SK-N-DZ (cell line): ENCODE results near the gene GLDC.

Experiments
- DNase-seq: peaks from one replicate; pipeline ENCODE4 v3.0.0-alpha.2; 2015; ENCODE audit warnings: low spot score

GLDC gene

DNA sequence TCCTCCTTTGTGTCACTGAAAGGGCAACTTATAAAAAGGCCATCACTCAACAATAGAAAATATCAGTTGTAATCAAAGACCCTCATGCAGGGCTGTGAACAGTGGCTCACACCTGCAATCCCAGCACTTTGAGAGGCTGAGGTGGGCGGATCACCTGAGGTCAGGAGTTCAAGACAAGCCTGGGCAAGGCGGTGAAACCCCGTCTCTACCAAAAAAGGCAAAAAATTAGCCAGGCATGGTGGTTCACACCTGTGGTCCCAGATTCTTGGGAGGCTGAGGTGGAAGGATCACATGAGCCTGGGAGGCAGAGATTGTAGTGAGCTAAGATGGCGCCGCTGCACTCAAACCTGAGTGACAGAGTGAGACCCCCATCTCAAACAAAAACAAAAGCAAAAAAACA lies 24.7 kb downstream of the GLDC start:
- no peak for DNase-seq

DNA sequence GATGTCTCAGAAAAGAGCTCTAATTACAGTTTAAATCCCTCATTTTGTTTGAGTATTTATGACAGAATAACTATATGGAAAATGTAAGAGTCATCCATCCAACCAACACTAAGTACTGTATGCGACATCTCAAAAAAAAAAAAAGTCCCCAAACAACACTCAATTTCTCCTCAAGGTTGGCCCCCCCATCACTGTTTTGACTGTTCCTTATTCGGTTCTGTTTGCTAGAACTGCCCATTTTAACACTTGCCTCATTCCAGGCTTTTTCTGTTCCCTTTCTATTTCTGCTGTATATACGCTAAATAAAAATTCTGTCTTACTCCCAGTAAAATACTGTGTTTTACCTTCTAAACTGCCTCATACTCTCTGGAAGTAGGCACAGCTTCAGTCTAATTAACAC lies 25.2 kb downstream of the GLDC start:
- no peak for DNase-seq

DNA sequence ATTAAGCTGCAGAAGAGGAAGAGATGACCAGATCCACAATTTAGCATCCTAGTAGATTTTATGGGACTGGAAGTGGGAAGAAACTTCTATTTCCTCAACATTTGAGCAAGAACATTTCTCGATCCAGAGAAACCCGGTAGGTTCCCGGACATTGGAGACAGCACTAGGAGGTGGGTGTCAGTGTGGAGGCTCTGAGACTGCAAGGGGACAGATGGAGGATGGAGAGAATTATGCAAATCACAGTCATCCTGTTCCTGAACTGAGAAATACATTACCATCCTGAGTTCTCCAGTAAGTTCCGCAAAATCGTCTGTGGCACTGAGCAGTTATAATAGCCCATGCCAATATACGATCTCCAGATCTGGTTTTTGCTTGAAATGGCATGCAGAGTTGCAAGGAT lies 25.6 kb downstream of the GLDC start:
- no peak for DNase-seq

DNA sequence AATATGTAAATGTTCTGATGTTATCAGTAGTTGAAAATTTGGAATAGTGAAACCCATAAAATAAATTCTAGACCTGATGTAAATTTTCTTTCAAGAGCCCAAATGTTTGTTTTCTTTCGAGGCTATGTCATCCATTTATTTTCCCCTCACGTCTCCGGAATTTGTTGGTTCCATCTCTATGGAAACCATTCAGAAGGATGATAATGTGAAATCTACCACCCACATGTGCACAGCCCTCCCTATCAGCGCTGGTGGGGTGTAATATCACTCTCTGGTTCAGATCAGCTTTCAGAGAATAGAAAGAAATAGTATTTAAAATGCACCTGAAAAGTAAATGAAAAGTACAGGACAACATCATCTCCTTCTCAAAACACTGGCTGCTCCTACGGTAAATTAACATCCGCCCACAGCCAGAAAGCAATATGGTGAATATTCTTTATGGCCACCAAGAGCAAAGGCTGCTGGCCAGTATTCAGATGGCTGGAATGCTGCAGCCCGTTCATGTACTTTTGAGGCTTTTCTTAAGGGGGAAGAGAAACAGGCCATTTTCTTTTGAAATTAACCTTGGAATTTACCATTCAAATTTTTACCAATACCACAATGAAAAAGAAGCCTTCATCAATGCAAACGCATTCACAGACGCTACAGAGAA lies 28.5 kb downstream of the GLDC start:
- DNase-seq, result no peak

DNA sequence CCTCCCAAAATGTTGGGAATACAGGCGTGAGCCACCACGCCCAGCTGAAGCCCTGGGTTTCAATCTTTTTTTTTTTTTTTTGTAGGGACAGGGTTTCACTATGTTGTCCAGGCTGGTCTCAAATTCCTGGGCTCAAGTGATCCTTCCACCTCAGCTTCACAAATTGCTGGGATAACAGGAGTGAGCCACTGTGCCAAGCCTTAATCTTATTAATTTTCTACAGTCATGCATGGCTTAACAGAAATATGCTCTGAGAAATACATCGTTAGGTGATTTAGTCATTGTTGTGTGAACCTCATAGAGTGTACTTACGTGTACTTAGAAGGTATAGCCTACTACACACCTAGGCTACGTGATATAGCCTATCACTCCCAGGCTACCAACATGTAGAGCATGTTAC lies 31.0 kb downstream of the GLDC start:
- no peak for DNase-seq

DNA sequence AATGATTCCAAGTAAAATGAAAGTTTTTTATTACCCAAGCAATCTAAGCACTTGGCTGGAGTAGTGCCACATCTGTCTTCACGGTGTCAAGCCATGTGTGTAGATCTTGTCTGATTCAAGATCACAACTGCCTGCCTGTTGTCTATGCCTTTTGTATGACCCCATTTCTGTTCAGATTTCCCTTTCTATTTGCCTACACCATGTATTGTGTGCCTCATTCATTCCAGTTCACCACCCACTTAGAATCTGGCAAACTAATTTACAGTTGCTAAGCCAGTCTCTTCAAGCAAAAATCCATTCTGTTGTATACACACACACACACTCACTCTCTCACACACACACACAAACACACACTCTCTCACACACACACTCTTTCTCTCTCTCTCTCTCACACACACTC lies 33.7 kb downstream of the GLDC start:
- DNase-seq, result no peak

DNA sequence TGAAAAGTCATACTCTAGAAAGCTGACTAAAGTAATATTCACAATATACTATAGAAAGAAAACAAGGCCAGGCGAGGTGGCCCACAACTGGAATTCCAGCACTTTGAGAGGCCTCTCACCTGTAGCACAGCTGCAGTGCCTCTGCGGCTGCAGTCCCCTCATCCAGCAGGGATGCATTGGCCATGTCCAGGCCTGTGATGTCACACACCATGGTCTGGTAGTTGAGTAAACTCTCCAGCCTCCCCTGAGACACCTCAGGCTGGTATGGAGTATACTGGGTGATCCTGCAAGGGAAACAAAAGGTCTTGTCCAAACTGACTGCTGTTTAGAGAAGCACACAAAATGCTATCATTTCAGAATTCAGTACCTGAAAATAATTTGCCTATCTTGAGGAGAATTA lies 35.5 kb downstream of the GLDC start:
- no peak for DNase-seq

DNA sequence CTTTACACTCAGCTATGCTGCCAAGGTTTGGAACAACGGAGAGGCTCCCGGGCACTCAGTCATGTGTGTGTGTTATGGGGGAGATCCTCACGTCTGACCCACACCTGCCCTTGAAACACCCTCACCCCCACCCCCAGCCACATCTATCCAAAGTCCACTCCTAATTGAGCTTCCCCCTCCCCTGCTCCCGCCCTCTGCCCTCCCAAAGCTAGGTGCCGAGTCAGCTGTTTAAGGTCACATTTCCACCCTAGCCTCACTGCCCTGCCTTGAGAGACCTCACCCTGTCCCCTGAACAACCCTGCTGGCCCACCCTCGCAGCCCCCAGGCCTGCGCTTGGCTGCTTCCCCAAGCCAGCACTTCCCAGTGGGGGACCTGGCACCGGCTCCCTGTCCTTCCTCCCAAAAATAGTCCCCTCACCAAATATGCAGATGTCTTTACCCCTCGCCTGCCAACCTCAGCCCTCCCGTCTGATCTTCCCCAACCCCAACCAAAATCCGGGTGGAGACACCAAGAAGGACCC lies 36.0 kb downstream of the GLDC start:
- DNase-seq, result no peak

DNA sequence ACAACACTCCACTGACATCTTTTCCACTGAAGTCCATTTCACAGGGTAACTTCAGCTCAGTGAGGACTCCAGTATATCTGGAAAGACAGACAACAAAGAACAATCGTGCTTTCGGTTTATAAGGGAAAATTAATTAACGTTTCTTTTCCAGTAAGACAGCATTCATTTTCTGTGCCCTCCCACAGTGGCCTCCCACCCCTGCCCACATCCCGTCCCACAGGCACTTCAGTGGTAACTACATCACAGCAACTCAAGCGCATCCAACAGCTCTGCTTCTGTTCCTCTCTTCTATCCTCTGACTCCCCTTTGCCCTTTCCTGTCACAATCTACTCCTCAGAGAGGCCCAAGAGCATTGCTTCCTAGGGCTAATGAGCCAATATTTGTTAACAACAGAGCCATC lies 40.3 kb downstream of the GLDC start:
- DNase-seq, result no peak

DNA sequence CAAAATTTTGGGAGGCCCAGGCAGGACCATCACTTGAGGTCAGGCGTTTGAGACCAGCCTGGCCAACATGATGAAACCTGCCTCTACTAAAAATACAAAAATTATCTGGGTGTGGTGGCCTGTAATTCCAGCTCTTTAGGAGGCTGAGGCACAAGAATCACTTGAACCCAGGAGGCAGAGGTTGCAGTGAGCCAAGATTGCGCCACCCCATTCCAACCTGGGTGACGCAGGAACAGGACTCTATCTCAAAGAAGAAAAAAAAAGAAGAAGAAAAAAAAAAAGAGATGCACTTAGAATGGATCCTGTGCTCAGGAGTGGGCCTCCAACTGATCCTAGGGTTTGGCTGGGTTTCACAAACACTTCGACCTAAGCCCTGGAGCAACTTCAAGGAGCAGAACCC lies 45.1 kb downstream of the GLDC start:
- no peak for DNase-seq

DNA sequence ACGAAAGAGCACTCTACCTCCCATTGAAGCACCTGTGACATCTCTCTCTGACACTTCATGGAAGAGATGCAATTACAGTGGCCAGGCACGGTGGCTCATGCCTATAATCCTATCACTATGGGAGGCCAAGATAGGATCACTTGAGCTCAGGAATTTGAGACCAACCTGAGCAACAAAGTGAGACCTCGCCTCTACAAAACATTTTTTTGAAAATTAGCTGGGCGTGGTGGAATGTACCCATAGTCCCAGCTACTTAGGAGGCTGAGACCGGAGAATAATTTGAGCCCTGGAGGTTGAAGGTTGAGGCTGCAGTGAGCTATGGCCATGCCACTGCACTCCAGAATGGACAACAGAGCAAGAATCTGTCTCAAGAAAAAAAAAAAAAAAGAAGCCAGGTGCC lies 45.5 kb downstream of the GLDC start:
- DNase-seq, result no peak

DNA sequence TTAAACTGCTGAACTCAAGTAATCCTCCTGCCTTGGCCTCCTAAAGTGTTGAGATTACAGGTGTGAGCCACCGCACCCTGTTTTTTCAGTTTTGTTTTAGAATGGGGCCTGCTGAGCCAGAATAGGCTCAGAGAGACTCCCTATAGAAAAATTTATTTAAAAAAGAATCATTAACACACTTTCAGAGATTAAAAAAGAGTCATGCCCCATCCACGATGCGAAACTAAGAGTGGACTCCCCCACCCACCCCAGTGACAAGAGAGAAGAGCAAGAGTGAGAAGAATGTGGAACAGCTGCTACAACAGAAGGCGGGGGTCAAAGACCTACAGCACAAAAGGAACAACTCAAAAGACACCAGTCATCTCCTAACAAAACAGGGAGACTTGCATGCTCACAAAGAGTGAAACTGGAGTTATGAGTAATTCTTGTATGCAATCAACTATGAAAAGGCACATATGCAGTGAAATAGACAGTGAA lies 47.2 kb downstream of the GLDC start:
- no peak for DNase-seq

DNA sequence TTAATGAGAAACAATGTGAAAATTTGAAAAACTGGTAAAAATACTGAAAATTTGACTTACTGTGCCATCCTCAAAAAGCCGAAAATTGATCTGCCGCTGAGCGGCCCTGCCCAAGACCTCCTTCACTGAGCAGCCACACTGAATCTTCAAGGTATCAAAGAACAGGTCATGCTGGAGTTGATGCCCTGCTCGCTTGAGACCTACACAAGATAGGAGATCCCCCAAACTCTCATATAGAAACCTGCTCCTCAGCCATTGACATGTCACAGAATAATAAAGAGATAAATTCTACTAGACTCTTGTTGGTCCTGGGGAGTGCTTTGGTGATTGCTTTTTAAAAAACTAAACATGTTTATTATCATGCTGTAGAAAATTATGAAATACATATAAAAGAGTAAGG lies 52.7 kb downstream of the GLDC start:
- no peak for DNase-seq

DNA sequence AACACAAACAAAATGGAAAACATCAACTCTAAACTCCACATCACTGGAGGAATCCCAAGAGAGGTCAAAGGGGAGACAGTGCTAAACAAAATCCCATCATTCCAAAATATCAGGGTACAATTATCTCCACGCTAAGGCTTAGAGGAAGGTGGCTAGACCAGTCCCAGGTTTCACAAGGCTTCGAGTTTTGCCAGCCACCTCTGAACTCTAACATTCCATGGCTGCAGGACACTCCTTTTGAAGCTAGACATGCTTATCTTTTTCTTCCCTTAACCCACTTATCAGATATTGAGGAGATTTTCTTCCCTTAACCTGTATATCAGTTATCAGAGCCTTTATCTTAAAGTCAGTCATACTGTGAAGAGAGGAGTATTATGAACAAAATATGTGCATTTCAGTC lies 53.3 kb downstream of the GLDC start:
- DNase-seq, result no peak

DNA sequence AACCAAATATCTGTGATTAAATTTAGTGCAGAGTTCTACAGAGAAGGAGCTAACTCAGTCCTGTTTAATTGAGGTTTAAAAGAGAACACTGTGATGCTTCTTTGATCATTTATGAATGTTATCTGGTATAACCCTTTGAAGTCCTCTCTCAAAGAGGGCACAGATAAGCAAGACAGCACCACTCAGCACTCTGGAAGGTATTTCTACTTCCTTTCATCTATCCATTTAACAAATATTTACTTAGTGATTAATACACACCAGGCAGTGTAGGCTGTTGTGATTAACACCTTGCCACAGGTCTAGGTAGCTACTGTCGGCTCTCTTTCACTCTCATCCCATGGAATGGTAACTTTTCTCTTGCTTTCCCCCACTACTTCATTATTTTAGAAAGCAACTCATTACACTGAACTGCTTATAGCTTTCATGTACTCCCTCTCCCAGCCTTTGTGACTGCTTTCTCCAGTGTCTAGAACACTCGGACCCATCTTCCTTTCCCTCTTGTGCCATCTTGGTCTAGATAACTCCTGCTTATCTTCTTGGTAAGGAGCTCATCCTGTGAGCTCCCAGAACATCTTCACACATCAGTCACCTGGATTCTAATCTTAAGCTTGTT lies 54.7 kb downstream of the GLDC start:
- no peak for DNase-seq

DNA sequence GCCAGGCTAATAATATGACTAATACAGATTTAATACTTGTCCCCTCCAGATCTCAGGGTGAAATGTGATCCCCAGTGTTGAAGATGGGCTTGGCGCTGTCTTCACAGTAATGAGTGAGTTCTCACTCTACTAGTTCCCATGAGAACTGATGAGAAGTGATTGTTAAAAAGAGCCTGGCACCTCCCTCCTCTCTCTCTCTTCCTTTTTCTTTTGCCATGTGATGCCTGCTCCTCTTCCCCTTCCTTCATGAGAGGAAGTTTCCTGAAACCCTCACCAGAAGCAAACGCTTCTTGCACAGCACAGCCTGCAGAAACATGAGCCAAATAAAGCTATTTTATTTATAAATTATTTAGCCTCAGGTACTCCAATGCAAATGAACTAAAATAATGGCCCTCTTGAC lies 55.2 kb downstream of the GLDC start:
- no peak for DNase-seq

DNA sequence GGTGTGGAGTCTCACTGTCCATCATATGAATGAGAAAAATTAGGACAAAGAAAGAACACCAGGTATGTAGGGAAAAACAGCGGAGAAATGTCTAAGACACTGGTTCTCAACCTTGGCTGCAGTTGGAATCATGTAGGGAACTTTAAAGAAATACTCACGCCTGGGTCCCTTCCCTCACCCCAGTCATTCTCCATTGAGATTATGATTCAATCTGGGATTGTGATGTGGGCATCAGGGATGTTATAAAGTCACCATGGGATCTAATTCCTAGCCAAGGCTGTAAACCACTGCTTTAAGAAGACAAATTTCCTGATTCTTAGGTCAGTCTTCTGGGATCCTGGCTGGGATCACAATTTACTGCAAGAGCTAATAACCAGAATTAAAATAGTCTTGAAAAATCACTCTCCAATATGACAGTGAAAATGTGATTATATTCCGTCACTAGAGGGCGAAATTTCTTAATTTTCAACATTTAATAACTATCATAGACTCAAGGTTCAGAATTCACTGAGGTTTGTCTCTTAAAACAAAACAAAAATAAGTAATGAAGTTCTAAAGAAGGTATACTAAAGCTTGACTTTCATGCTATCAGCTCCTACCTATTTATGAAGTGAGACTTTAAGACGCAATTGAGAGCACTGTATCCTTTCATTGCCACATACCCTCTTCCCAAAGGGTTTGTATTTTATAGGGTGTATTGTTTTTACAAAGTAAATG lies 60.5 kb downstream of the GLDC start:
- peak; percentile 0 for DNase-seq

DNA sequence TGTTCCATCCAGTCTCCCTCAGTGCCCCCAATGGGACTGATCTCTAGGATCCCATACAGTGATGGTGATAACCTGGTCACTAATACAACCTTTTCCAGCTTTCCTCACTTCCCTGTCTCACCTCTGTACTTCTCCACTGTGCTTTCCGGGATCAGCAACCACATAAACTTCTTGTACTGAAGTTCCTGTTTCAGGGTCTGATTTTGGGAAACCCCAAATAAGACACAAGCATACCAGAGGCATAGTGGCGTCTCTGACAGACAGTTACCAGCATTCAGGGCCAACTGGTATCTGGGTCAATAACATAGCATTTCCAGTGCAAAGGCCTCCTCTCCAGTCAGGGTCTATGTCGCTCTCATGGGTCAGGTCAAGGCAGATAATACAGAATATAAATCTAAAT lies 64.3 kb downstream of the GLDC start:
- DNase-seq, result no peak

DNA sequence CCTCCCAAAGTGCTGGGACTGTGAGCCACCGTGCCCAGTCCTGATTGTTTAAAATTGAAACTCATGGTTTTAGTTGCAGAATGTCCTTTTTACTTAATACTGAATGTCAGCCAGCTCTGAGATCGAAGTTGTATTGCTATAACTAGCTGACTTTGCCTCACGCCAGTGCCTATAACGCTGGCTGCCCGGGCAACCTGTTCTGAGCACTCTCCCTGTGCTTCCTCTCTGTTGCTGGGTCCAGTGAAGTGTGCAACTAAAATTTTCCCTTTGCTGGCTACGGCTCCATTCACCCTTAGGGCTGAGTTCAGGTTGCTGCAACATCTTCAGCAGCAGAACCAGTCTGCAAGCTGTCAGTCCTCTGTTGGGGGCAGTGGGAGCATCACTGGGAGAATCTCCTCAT lies 65.9 kb downstream of the GLDC start:
- no peak for DNase-seq

DNA sequence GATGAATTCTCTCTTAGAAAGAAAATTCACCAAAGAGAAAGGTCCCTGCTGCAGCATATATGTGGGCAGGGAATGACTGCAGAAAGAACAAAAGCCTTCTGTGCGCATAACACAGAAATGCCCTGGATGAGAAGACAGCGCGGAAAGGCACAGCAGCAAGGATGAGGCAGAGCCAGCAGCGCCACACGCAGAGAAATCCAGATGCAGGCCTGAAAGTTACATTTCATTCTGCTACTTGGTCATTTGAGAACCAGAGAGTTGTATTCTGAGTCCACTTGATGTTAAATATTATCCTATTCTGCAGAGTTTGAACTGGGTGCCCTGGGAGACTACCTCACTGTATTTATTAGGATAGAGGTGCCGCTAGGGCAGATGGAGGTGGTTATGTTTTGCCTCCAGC lies 68.5 kb downstream of the GLDC start:
- no peak for DNase-seq

DNA sequence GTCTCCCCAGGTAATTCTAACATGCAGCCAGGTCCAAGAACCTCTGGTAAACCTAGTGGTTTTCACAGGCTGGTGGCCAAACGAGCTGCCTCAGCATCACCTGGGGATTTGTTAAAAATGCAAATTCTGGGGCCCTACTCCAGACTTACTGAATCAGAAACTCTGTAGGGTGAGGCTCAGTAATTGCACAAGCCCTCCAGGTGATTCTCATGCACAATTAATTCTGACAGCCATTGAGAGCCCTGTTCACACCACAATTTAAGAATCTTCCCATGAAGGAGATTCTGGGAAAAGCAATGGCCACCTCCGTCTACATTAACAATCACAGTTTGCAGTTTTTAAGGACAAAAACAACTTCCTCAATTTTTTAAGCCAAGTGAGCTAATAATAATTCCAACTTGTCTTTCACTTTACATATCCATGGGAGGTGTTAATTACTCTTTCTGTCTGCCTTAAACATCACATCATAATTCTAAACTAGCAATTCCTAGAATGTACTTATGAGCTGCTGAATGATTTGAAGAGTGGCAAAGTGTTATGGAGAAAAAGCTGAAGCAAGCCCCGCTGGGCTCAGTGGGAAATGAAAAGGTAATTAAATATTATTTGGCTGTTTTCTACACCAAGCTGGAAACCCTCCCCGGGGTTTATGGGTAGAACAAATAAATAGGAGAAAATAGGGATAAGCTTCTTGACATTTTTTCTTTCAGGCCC lies 70.0 kb downstream of the GLDC start:
- no peak for DNase-seq

DNA sequence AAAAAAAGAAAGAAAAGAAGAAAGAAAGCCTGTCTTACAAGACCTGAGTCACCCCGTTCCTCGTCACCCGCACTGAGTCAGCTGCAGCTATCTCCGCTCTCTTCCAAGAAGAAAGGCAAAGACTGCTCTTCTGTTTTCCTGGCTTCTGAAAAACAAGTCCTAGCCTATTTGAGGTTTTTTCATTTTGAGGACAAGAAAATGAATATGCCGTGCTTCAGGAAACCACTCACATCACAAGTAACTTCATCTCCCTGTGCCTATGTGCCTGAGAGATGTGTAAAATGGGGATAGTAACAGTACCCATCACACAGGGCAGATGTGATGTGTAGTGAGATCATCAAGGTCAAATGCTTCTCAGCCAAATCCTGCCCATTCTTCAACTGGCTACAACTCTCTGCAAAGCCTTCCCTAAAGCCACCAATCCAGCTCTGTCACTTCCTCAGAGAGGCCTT lies 78.4 kb downstream of the GLDC start:
- DNase-seq, result no peak
